Stimulated activated naive CD8-positive, alpha-beta T cell treated with anti-CD3 and anti-CD28 coated beads, Interleukin-15, amount 100 ng/mL, for 72 hours (primary cell): ENCODE measurements around the gene ELOA2.
A peak's percentile ranks its signal among the peaks of the same experiment; 100 is the strongest.
"Not testable (repeated sequence)": the region's sequence is repeated elsewhere in the genome, so short reads cannot be mapped to it uniquely, and the experiment has no call there.

Experiments used
- ATAC-seq: fragments of 150-1000 bp; cut with Tn5 transposase; 2 replicates; pipeline ENCODE4 v1.10.0; 2021; ENCODE audit warnings: mild to moderate bottlenecking, moderate library complexity
- DNase-seq, 2 donors: peaks; one replicate each; pipeline ENCODE4 v3.0.0; 2021 to 2022
- H3K27ac Mint-ChIP-seq, 2 donors: one replicate each; pipeline ENCODE4 v1.8.0; 2022; ENCODE audit warnings: mild to moderate bottlenecking in 2 of 2, mixed read lengths in 2 of 2, moderate library complexity in 2 of 2
- H3K27me3 Mint-ChIP-seq: one replicate; pipeline ENCODE4 v1.8.0; 2022; ENCODE audit warnings: mixed read lengths
- H3K4me1 Mint-ChIP-seq: one replicate; pipeline ENCODE4 v1.8.0; 2022; ENCODE audit warnings: mild to moderate bottlenecking, mixed read lengths
- H3K4me3 Mint-ChIP-seq, 2 donors: one replicate each; pipeline ENCODE4 v1.8.0; 2022; ENCODE audit warnings: mild to moderate bottlenecking in 2 of 2, mixed read lengths in 2 of 2, moderate library complexity in 1 of 2
- H3K9me3 Mint-ChIP-seq, 2 donors: one replicate each; pipeline ENCODE4 v1.8.0; 2022; ENCODE audit warnings: mixed read lengths in 2 of 2

Gene ELOA2

GRCh38 chr18:47029684-47030353 lies 5.6 kb downstream of the ELOA2 start:
- not testable (repeated sequence) for H3K27me3 Mint-ChIP-seq, H3K4me3 Mint-ChIP-seq, DNase-seq, H3K27ac Mint-ChIP-seq, H3K4me1 Mint-ChIP-seq
- peaks cover 10 to 26% of the 10 kb centered on the region in 2 donors for H3K9me3 Mint-ChIP-seq
- peak; percentile 68 for ATAC-seq

GRCh38 chr18:47028738-47029137 lies 6.7 kb downstream of the ELOA2 start:
- ATAC-seq, H3K4me1 Mint-ChIP-seq, H3K4me3 Mint-ChIP-seq, H3K27ac Mint-ChIP-seq, H3K27me3 Mint-ChIP-seq: not testable (repeated sequence)
- peak in 1 of 2 donors; percentile 15 for DNase-seq
- H3K9me3 Mint-ChIP-seq = peaks cover 5 to 19% of the 10 kb centered on the region in 2 donors

GRCh38 chr18:47025557-47026174 lies 9.8 kb downstream of the ELOA2 start:
- not testable (repeated sequence) for H3K27ac Mint-ChIP-seq, H3K4me1 Mint-ChIP-seq, ATAC-seq, H3K9me3 Mint-ChIP-seq, H3K4me3 Mint-ChIP-seq, H3K27me3 Mint-ChIP-seq, DNase-seq

- not testable (repeated sequence) for H3K9me3 Mint-ChIP-seq, H3K4me3 Mint-ChIP-seq, H3K27ac Mint-ChIP-seq, H3K27me3 Mint-ChIP-seq, DNase-seq, H3K4me1 Mint-ChIP-seq
- ATAC-seq = peak; percentile 62
These were observed 11.5 kb downstream of the ELOA2 start for GRCh38 chr18:47023769-47024465.

DNA sequence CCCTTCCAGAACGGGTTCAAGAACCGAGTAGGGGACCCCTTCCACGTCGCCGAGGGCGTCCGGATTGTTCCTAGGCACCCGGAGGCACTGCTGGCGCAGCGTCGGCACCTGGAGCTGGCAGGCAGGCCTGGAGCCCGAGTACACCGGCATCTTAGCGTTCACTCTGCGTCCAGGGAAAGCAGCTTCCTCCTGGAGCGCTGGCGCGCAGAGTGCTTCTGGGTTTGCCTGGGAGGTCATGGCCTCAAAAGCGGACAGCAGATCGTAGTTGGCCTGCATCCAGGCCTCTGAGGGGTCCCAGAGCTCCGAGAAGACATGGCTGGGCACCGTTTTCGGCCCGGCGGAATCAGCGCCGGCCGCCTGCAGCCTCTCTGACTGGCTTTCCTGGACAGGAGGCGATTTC lies 12.6 kb downstream of the ELOA2 start:
- H3K27me3 Mint-ChIP-seq, H3K27ac Mint-ChIP-seq: not testable (repeated sequence)

DNA sequence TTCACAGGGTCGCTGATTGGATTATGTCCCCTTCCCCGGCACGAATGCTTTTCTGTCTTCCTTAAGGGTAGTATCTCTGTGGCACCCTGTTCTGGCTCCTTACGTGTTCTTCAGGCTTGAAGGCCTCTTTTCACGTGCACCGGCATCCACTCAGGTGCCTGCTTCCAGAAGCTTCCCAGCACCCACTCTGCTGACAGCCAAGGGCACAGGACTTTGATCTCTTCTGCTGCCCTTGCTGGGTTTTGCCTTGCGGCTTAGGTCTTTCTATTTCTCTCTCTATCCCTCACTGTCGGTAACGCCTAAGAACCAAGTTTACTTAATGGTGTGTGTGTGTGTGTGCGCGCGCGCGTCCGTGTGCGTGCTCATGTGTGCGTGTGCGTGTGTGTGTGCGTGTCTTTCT lies 14.7 kb downstream of the ELOA2 start:
- not testable (repeated sequence) for DNase-seq, H3K27me3 Mint-ChIP-seq, H3K9me3 Mint-ChIP-seq, H3K4me1 Mint-ChIP-seq, H3K4me3 Mint-ChIP-seq, H3K27ac Mint-ChIP-seq
- ATAC-seq = peak; percentile 16

More for the DNA sequence above, 12.6 kb downstream of the ELOA2 start:
- H3K9me3 Mint-ChIP-seq, H3K4me3 Mint-ChIP-seq, DNase-seq, ATAC-seq, H3K4me1 Mint-ChIP-seq: not testable (repeated sequence)

GRCh38 chr18:47019870-47020269 lies 15.6 kb downstream of the ELOA2 start:
- not testable (repeated sequence) for ATAC-seq, H3K9me3 Mint-ChIP-seq, H3K4me1 Mint-ChIP-seq, H3K27me3 Mint-ChIP-seq, H3K4me3 Mint-ChIP-seq, H3K27ac Mint-ChIP-seq, DNase-seq
